Measurements from ENCODE around the gene ZNF320.
"Not testable (repeated sequence)": the region's sequence is repeated elsewhere in the genome, so short reads cannot be mapped to it uniquely, and the experiment has no call there.

The ZNF320 gene

DNA sequence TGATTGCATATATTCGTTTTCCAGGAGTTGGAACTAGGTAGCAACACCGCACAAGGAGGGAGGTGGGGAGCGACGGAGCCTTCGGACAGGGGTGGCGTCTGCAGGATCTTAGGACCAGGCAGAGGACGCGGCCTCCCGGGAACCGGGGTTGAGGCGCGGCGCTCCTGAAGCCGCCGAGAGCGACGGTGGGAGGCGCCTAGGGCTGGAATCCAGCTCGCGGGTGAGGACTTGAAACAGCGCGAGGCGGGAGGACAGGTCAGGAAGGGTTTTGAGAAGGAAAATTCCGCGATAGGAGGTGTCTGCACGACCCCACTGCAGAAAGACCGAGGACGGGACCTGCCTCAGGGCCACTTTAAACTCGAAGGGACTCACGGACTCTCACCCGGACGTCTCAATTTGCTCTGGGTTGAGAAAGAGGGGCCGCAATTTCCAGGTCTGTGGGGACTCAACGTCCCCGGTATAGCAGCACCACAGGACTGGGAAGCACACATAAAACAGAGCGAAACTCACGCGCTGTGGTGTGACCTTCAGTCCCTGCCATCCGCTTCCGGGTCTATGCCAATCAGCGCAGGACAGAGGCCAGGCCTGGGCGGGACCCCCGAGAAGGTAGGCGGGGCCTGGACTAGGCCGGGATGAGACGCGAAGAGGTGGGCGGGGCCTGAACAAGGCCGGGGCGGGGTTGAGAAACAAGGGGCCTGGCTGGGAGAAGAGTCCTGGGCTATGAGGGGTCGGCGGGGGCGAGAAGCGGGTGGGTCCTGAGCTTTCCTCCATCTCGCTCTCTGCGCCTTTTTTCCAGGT lies at the start of gene ZNF320:
TSS of gene ZNF320 (minus strand) at position 498 of the 798 bp plus-strand sequence. CDS start 7,380 bp downstream, outside the sequence.
- FAIRE-seq: no peak

DNA sequence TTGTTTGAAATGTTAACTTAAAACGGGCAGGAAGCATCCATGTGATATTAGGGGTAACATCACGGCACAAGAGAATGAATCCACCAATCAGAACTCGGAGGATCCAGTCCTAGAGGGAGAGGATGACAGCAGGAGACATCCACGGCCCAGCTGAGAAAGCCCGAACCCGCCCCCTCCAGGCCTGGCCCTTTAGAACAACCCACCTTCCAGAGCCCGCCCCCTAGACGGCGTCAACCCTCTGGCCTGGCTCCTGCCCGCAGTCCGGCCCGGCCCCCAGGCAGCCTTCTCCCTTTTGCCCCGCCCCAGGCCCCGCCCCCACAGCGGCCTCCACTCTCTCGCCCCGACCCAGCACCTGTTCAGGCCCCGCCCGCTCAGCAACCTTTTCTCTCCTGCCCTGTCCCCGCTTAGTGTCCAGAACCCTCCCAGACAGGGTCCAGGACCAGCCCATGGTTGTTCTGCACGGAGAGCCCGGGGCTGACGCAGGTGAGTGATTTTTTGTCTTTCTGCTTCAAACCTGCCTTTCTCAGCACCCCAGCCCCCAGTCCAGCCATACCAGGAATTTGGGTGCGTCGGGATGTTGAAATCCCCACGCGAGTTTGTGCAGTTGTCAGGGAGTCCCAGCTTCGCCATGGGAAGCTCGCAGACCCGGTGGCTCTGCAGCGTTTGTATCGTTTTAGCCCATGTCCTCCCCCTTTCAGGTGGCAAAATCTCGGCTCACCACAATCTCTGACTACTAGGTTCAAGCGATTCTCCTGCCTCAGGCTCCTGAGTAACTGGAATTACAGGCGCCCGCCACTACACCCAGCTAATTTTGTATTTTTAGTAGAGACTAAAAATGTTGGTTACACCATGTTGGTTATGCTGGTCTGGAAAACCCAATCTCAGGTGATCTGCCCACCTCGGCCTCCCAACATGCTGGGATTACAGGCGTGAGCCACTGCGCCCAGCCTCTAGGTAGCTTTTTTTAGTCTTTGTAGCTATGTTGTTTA lies 49.2 kb upstream of the ZNF320 start:
- FAIRE-seq: no peak

DNA sequence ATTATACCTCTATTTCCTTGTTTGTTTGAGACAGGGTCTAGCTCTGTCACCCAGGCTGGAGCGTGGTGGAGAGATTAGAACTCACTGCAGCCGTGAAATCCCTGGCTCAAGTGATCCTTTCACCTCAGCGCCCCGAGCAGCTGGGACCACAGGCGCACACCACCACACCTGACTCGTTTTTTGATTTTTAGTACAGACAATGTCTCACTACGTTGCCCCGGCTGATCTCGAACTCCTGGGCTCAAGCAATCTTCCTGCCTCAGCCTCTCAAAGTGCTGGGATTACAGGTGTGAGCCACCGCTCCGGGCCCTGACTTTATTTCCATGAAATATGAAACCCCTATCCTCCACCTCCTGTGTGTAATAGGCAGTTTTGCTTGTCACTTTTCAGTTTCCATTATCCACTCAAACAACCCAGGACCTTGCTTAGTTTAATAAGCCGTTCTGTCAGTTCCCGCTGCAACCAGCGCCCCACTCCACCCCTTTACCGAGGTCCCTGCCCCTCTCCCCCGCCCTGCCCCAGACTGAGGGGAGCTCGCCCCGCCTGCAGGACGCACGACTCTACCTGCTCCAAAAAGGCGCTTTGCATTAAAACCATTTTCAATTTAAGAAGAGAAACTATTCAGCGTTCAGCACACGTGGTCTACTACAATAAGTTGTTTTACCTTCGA lies 48.4 kb upstream of the ZNF320 start:
- FAIRE-seq: no peak

DNA sequence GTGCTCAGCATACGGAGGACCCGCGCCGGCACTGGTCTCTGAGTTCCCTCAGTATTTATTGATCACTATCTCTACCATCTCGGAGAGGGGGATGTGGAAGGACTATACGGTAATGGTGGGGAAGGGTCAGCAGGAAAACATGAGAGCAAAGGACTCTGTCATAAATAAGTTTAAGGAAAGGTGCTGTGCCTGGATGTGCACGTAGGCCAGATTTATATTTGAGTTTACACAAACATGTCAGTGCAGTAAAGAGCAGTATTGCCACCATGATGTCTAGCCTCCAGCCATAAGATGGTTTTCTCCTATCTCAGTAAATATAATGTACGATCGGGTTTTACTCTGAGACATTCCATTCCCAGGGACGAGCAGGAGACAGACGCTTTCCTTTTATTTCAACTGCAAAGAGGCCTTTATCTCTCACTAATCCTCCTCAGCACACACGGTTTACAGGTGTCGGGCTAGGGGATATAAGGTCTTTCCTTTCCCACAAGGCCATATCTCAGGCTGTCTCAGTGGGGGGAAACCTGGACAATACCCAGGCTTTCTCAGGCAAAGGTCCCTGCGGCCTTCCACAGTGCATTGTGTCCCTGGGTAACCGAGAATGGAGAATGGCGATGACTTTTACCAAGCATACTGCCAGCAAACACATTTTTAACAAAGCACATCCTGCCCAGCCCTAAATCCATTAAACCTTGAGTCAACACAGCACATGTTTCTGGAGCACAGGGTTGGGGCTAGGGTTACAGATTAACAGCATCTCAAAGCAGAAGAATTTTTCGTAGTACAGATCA lies 47.5 kb upstream of the ZNF320 start:
- not testable (repeated sequence) for FAIRE-seq

DNA sequence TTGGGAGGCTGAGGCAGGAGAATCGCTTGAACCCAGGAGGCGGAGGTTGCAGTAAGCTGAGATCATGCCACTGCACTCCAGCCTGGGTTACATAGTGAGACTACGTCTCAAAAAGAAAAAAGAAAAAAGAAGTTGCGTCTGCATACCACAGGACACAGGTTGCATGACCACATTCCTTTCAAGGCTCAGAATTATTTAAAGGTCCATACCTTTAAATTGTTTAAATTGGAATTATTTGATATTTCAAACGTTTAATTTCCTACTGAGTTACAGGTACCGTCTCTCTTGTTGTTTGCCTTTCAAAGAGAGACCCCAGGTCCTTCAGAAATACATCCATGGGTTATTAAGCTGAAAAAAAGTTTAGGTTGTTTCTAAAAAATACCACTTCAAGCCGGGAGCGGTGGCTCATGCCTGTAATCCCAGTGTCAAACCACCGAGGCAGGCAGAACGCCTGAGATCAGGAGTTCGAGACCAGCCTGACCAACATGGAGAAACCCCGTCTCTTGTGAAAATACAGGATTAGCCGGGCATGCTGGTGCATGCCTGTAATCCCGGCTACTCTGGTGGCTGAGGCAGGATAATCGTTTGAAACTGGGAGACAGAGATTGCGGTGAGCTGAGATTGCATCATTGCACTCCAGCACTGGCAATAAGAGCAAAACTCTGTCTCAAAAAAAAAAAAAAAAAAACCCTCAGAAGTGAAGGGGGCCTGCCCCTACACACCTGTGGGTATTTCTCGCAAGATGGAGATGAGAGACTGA lies 46.6 kb upstream of the ZNF320 start:
- FAIRE-seq: no peak

DNA sequence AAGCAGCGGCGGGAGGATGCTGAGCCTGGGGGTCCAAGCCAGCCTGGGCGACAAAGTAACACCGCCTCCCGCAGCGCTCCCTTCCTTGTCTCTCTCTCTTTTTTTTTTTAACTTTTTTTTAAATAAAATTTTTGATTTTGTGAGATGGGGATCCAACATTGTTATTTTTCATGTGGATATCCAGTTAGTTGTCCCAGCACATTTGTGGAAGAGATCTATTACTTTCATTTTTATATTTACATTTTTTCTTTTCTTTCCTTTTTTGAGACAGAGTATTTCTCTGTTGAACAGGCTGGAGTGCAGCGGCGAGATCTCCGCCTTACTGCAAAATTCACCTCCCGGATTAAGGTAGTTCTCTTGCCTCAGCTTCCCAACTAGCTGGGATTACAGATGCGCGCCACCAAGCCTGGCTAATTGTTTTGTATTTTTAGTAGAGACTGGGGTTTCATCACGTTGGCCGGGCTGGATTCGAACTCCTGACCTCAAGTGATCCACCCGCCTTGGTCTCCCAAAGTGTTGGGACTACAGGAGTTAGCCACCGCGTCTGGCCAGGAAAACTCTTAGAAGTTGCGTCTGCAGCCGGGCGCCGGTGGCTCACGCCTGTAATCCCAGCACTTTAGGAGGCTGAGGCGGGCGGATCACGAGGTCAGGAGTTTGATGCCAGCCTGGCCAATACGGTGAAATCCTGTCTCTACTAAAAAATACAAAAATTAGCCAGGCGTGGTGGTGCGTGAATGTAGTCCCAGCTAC lies 45.9 kb upstream of the ZNF320 start:
- FAIRE-seq: no peak

DNA sequence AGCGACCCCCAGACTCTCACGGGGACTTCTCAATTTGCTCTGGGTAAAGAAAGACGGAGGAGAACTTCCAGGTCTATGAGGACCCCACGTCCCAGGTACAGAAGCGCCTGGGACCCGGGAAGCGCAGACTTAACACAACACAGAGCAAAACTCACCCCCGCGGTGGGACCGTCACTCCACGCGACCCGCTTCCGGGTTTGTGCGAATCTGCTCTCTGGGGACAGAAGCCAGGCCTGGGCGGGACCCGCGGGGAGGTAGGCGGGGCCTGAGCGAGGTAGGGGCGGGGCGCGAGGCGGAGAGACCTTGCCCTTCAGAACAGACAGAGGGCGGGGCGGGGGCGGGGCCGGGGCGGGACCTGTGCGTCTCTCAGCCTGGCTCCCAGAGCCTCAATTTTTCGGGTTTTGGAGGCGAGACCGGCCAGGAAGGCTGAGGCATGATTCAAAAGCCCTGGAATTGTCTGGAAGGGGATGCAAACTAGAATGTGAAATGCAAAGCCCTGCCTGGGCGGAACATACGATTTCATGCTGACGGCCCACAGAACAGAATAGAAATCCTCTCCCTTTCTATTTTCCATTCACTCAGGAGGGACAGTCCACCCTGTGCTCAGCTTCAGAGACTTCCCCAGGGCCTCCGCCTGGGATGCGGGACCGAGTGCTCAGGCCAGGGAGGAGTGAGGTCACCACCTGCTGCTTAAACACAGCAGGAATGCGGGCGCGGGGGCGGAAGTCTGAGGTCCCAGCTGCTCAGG lies 45.1 kb upstream of the ZNF320 start:
- FAIRE-seq: no peak

DNA sequence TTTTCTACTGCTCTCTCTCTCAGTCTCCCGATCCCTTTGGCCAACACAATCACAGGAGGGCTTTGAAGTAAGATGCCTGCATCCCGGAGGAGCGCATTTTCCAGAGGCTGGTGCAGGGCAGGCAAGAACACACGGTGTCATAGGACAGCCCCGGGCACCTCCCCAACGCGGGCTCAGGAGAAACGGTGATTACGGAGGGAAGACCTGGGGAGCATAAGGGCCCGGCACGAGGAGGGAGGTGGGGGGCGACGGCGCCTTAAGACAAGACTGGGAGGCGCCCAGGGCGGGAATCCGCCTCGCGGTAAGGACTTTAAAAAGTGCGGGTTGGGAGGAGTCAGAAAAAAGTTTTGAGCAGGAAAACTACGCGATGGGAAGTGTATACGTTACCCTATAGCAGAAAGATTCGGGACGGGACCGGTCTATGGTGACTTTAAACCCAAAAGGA lies 44.5 kb upstream of the ZNF320 start:
- FAIRE-seq: no peak

DNA sequence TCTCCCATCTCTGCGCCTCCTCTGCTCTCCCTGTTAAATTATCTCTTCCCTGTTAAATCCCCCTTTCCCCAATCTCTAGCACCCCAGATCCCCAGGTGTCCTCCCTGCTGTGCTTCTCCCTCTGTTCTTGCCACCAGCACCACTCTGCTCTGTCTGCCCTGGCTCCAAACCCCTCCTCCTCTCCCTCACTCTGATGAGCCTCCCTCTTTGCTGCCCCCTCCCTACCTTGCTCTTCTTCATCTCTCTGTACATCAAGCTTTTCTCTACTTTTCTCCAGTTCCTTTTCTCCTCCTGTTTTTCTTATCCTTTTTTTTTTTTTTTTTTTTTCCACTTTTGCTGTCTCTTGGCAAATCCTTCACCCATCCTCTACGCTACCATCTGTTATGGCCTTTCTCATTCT lies 44.1 kb upstream of the ZNF320 start:
- not testable (repeated sequence) for FAIRE-seq

DNA sequence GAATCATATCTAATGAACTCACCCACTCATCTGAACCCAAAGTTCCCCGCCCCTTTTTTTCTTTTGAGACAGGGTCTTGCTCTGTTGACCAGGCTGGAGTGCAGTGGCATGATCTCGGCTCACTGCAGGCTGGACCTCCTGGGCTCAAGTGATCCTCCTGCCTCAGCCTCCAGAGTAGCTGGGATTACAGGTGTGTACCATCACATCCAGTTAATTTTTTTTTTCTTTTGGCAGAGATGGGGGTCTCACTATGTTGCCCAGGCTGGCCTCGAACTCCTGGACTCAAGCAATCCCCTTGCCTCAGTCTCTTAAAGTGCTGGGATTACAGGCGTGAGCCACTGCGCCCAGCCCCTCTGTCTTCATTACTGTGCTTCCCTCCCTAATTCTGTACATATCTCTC lies 43.5 kb upstream of the ZNF320 start:
- not testable (repeated sequence) for FAIRE-seq

DNA sequence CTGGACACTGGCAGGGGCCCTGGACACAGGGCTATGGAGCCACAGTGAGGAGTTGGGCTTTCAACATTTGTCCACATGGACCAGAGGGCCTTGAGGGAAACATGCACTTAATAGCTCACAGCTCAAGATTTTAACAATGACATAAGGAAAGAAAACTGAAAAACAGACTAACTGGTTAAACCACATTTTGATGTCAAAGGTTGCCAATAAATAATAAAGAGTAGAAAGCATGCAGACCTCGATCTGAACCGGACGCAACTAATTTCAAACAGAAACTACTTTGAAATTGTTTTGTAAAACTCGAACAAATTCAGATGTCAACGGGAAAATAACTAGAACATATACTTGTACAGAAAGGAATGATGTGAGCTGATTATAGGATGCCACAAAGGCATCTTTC lies 41.3 kb upstream of the ZNF320 start:
- FAIRE-seq: no peak

DNA sequence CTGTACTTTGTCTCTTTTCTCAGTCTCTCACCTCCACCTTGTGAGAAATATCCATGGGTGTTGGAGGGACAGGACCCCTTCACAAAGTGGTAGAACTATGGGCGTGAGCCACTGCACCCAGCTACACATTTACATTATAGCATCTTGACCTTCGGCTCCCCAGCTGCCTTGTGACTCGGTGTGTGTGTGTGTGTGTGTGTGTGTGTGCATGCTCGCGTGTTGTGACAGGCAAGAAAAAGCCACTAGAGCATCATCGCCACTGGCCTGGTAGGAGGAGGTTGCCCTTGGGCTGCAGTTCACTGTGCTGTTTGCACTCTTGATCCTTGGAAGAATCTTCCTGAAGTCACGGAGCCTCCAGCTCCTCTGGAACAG lies 39.5 kb upstream of the ZNF320 start:
- no peak for FAIRE-seq

DNA sequence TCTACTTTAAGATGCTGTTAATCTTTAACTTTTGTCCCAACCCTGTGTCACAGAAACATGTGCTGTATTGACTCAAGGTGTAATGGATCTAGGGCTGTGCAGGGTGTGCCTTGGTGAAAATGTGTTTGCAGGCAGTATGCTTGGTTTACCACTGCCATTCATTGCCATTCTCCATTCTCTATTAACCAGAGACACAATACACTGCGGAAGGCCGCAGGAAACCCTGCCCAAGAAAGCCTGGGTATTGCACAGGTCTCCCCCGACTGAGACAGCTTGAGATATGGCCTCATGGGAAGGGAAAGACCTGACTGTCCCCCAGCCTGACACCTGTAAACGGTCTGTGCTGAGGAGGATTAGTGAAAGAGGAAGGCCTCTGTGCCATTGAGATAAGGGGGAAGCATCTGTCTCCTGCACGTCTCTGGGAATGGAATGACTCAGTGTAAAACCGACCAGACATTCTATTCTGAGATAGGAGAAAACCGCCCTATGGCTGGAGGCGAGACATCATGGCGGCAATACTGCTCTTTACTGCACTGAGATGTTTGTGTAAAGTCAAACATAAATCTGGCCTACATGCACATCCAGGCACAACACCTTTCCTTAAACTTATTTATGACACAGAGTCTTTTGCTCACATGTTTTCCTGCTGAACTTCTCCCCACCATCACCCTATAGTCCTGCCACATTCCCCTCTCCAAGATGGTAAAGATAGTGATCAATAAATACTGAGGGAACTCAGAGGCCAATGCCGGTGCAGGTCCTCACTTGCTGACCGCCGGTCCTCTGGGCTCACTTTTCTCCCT lies 38.9 kb upstream of the ZNF320 start:
- no peak for FAIRE-seq

DNA sequence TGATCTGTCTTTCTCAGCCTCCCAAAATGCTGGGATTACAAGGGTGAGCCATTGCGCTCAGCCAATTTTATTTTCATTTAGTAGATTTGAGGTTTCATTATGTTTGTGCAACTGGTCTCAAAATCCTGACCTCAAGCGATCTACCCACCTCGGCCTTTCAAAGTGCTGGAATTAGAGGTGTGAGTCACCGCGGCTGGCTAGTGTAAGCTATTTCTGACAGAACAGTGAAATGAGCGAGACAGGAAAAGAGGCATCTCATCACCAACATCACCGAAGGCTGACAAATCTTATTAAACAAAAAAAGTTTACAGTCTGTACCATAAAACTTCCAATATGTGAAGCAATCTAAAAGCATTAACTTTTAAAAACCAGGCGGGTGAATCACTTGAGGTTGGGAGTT lies 38.0 kb upstream of the ZNF320 start:
- no peak for FAIRE-seq

DNA sequence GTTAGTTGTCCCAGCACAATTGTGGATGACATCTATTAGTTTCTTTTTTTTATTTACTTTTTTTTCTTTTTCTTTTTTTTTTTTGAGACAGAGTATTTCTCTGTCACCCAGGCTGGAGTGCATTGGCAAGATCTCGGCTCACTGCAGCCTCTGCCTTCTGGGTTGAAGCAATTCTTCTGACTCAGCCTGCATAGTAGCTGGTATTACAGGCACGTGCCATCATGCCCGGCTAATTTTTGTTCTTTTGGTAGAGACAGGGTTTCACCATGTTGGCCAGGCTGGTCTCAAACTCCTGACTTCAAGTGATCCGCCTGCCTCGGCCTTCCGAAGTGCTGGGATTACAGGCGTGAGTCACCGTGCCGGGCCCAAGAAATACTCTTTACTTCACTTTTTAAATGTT lies 27.2 kb upstream of the ZNF320 start:
- FAIRE-seq: not testable (repeated sequence)

DNA sequence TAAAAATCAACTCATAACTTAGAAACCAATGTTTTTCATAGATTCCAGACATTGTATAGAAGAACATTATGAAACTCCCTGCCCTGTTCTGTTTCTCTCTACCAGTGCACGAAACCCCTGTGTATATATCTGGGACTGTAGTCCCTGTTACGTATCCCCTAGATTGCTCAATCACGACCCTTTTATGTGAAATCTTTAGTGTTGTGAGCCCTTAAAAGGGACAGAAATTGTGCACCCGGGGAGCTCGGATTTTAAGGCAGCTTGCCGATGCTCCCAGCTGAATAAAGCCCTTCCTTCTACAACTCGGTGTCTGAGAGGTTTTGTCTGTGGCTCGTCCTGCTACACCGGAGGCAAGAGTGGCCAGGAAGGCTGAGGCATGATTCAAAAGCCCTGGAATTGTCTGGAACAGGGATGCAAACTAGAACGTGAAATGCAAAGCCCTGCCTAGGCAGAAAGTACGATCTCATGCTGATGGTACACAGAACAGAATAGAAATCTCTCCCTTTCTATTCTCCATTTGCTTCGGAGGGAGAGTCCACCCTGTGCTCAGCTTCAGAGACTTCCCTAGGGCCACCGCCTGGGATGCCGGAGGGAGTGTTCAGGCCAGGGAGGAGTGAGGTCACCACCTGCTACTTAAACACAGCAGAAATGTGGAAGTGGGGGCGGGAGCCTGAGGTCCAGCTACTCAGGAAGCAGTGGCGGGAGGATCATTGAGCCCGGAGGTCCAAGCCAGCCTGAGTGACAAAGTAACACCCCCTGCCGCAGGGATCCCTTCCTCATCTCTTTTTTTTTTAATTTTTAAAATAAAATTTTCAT lies 26.6 kb upstream of the ZNF320 start:
- no peak for FAIRE-seq

DNA sequence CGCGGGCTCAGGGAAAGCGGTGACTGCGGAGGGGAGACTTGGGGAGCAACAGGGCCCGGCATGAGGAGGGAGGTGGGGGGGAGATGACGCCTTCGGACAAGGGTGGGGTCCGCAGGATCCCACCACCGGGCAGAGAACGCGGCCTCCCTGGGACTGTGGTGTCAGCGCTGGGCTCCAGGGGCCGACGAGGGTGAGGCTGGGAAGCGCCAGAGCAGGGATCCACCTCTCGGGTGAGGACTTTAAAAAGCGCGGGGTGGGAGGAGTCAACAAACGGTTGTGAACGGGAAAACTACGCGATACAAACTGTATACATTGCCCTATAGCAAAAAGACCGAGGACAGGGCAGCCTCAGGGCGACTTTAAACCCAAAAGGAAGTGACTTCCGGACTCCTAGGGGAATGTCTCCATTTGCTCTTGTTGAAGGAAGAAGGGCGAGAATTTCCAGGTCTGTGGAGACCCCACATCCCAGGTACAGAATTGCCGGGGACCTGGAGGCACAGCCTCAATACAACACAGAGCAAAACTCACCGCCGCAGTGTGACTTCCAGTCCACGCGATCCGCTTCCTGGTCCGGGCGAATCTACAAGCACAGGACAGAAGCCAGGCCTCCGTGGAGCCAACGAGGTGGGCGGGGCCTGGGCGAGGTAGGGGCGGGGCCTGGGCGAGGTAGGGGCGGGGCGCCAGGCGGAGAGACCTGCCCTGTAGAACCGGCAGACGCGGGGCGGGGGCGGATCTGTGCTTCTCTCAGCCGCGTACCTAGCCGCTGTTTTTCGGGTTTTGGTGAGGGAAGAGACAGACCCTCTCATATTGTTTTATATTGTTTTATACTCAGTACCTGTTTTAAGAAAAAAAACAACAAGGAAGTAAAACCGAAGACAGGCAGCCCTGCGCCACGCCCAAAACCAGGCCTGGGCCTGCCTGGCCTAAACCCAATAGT lies 25.7 kb upstream of the ZNF320 start, which contains the start of gene ZNF888:
TSS of gene ZNF888 (minus strand) at position 588 of the 937 bp plus-strand sequence. CDS start 5,555 bp downstream, outside the sequence.
- FAIRE-seq: no peak
